LNCaP clone FGC (cell line): ENCODE results near the gene UBXN2A.
"Not testable (repeated sequence)": the region's sequence is repeated elsewhere in the genome, so short reads cannot be mapped to it uniquely, and the experiment has no call there.

Experiments
- DNase-seq: peaks from one replicate; pipeline ENCODE4 v3.0.0-alpha.2; 2011; ENCODE audit warnings: low read depth
- H3K4me3 ChIP-seq: 2 replicates; pipeline ENCODE4 v1.5.1; 2011; ENCODE audit warnings: mild to moderate bottlenecking, low read depth, low read length, control low read depth
- CTCF ChIP-seq: IDR thresholded peaks from 2 replicates; pipeline ENCODE4 v1.5.1; 2012; ENCODE audit warnings: mild to moderate bottlenecking; ENCODE audit not compliant: control insufficient read depth, insufficient read depth; ENCODE audit errors: extremely low read depth

Gene UBXN2A

GRCh38 chr2:24008672-24009366 is 68.6 kb downstream of the UBXN2A start:
- no peak overlapping the region for H3K4me3 ChIP-seq
- DNase-seq = no peak
- TF ChIP-seq CTCF = no peak

- DNase-seq = no peak
- no peak for TF ChIP-seq CTCF
- H3K4me3 ChIP-seq = no peak overlapping the region
These were observed 69.1 kb downstream of the UBXN2A start for GRCh38 chr2:24009367-24009679.

- DNase-seq = no peak
- TF ChIP-seq CTCF = no peak
- H3K4me3 ChIP-seq = no peak within 1 kb of the TSS
These were observed 69.6 kb downstream of the UBXN2A start, which contains the start of gene MFSD2B for GRCh38 chr2:24009680-24010476. MFSD2B (plus strand) TSS chr2:24010085; CDS start chr2:24010097, 12 bp downstream.

- DNase-seq = no peak
- no peak for TF ChIP-seq CTCF
- H3K4me3 ChIP-seq = no peak overlapping the region
These were observed 70.4 kb downstream of the UBXN2A start for GRCh38 chr2:24010477-24011249.

GRCh38 chr2:24011250-24012104 is 71.2 kb downstream of the UBXN2A start:
- TF ChIP-seq CTCF = no peak
- no peak for DNase-seq

GRCh38 chr2:24012521-24013188 is 72.4 kb downstream of the UBXN2A start:
- no peak overlapping the region for H3K4me3 ChIP-seq
- TF ChIP-seq CTCF = no peak
- DNase-seq = no peak

More at GRCh38 chr2:24011250-24012104, 71.2 kb downstream of the UBXN2A start:
- no peak overlapping the region for H3K4me3 ChIP-seq

- not testable (repeated sequence) for DNase-seq, H3K4me3 ChIP-seq
These were observed 74.6 kb downstream of the UBXN2A start for GRCh38 chr2:24014902-24015301.
